ENCODE results near the gene PLEKHA5.
"Not testable (repeated sequence)": the region's sequence is repeated elsewhere in the genome, so short reads cannot be mapped to it uniquely, and the experiment has no call there.

The PLEKHA5 gene

DNA sequence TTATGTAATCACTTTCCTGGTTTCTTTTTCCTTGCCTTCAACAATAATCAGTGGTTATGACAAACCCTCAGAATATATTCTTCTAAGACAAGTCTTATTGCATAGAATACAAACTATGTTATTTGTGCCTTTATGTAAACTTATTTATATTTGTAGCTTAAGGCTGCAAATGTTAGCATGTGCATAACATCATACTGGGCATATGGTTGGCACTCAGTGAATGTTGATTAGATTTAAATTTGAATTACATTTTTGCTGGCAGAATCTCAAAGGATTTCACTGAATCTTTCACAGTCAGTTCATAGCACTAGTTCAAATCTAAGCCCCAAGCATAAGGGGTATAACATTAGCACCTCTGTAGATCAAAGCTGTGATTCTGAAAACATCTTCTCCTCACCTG, 196.6 kb downstream of the PLEKHA5 start:
- DNase-seq, result no peak
- ATAC-seq, result no peak

DNA sequence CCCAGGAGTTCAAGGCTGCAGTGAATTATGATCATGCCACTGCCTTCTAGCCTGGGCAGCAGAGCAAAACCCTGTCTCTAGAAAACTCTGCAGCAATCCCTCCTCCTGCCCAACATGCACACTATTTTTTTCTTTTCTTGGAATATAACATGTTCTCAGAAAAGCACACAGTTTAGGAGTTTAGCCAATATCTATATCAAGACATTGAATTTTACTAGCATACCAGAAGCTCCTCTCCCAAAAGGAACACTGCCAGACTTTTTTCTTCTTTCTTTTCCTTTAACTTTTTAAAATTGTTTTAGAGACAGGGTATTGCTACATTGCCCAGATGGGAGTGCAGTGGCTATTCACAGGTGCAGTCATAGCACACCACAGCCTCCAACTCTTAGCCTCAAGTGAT, 202.7 kb downstream of the PLEKHA5 start:
- ATAC-seq (no peak), DNase-seq (no peak)

DNA sequence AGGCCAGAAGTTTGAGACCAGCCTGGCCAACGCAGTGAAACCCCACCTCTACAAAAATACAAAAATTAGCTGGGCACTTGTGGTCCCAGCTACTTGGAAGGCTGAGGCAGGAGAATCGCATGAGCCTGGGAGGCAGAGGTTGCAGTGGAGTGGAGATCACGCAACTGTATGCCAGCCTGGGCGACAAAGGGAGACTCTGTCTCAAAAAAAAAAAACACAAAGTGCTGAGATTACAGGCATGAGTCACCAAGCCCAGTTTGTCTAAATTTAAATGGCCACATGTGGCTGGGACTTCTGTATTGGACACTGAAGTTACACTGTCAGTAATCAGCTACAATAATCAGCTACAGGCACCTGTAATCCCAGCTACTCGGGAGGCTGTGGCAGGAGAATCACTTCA, 208.9 kb downstream of the PLEKHA5 start:
- DNase-seq (no peak), ATAC-seq (no peak)

DNA sequence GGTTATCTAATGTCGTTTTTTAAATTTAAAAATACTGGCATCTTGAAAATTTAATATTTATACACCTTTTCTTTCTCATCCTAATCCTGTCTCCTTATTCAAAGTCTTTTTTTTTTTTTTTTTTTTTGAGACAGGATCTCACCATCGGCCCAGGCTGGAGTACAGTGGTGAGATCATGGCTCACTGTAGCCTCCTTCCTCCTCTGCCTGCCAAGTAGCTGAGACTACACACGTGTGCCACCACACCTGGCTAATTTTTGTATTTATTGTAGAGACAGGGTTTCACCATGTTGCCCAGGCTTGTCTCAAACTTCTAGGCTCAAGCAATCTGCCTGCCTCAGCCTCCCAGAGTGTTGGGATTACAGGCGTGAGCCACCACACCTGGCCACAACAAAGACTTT, 221.3 kb downstream of the PLEKHA5 start:
- ATAC-seq, DNase-seq: not testable (repeated sequence)

DNA sequence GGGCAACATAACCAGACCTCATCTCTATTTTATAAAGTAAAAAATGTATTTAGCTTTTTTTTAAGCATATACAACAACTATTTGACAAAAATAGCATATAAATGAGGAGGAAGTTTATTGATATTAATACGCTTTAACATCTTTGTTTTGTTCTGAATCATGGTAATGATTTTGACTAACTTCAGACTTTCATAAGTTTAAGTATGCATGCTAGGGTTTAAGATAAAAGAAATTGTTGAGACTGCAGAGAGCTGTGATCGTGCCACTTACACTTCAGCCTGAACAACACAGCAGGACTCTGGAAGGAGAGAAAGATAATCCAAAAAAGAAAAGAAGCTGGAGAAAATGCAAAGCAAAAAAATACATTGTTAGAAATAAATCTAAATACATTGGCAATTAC, 221.8 kb downstream of the PLEKHA5 start:
- DNase-seq, result no peak
- ATAC-seq, result no peak

DNA sequence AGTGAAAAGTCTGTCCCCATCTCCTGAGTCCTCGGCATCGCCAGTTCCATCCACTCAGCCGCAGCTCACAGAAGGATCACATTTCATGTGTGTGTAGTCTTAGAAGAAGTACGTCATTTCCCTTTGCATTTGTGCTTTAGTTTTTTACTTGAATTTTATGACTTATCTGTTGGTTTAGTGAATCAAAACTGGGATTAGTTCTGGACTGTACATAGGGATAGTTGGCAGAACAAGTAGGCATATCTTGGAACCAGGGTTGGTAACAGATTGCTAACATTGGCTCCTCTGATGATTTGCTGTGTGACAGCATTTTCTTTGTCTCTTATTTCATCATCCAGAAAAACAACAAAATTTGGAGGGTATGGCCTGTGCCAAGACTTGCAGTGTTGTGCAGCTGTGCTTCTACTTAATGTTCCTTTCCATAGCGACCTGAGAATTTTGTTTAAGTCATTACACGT, 240.2 kb downstream of the PLEKHA5 start:
- no peak for DNase-seq
- no peak for ATAC-seq

GRCh38 chr12:19373586-19373985, 244.1 kb downstream of the PLEKHA5 start:
- ATAC-seq (no peak), DNase-seq (no peak)

GRCh38 chr12:19375888-19376287, 246.4 kb downstream of the PLEKHA5 start:
- ATAC-seq (no peak), DNase-seq (no peak)

- DNase-seq (no peak), ATAC-seq (no peak)
These were observed 247.2 kb downstream of the PLEKHA5 start for GRCh38 chr12:19376691-19377090.

GRCh38 chr12:19382111-19382526, 252.6 kb downstream of the PLEKHA5 start:
- DNase-seq (peak; percentile 50), ATAC-seq (peak; percentile 95)

DNA sequence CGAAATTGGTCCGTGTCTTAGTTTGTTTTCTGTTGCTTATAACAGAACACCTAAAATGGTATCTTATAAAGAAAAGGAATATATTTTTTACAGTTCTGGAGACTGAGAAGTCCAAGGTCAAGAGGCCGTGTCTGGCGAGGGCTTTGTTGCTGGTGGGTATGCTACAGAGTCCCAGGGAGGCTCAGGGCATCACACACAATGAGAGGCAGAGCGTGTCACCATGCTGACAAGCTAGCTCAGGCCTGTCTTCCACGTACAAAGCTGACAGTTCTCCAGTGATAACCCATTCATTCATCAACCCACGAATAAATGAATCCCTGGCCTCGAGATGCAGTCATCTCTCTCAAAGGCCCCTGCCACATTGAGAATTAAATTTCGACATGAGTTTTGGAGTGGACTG, 253.0 kb downstream of the PLEKHA5 start:
- DNase-seq, result no peak
- no peak for ATAC-seq

DNA sequence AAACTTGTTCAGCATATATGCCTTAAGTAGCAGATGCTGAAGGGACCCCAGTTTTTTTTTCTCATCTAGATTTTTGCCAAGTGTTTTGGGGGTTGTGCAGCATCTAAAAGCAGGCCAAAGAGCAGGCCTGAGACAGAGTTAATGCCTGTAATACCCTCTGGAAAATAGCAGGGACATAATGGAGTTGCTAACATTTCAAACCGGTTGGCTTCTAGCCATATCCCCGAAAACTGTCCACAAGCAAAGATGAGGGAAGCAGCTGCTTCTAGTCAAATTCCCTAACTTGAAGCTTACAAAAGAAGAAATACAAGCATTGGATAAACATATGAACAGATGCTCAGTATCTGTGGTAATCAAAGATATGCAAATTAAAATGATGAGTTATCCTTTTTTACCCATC, 257.6 kb downstream of the PLEKHA5 start:
- DNase-seq, result no peak
- no peak for ATAC-seq

GRCh38 chr12:19388131-19388549, 258.6 kb downstream of the PLEKHA5 start:
- no peak for ATAC-seq

DNA sequence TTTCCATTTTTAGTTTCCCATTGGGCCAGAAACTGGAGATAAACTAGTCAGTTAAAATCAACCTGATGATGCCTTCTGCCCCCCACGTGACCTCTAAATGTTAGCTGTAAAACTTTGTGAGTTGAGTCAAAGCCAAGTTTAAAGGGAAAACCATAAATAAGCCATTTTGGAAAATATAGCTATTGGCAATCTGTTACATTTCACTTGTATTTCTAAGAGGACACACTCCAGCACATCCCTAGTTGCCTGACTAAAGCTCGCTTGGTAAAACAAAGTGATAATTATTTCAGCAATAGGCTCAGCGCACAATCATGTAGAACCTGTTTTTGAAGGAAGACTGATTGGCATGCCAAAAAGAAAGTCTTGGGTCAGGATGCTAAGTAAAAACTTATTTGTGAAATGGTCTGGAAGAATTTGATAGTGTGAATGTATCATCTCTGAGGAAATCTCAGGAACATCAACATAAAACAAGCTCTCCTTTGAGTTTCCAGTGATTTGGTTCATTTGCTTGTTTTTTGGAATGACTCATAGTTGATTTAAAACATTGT, 260.6 kb downstream of the PLEKHA5 start:
- DNase-seq (no peak), ATAC-seq (no peak)

More at GRCh38 chr12:19388131-19388549, 258.6 kb downstream of the PLEKHA5 start:
- DNase-seq, result no peak

DNA sequence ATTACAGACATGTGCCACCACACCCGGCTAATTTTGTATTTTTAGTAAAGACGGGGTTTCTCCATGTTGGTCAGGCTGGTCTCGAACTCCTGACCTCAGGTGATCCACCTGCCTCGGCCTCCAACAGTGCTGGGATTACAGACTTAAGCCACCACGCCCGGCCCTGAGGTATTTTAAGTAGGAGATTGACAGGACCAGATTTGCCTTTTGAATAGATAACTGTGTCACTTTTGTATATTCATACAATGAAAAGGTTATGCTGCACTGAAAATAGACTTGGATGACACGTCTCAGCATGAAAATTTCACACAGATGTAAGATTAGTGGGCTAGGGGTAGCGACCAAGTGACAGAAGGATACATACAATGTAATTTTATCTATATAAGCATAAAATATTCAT, 263.1 kb downstream of the PLEKHA5 start:
- not testable (repeated sequence) for ATAC-seq

DNA sequence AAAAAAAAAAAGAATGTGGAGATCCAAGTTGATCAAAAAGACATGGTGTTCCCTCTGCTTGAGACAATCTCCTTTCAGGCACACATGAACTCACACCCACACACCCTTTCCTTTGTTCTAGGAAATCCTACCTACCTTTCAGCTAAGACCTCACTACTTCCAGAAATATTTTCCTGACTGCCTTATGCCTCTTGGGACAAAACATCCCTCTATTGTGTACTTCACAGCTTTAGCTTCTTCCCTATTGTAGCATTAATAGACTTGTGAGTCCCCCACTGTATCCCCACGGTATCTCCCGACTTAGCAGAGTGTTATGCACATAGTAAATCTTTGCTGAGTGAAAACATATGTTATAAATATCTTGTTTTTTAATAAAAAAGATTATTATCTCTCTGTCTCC, 264.9 kb downstream of the PLEKHA5 start:
- no peak for DNase-seq
- ATAC-seq, result no peak

More for the DNA sequence above, 263.1 kb downstream of the PLEKHA5 start:
- not testable (repeated sequence) for DNase-seq

GRCh38 chr12:19397534-19397933, 268.0 kb downstream of the PLEKHA5 start:
- DNase-seq, result no peak
- ATAC-seq, result no peak

- DNase-seq (no peak), ATAC-seq (no peak)
These were observed 269.1 kb downstream of the PLEKHA5 start for GRCh38 chr12:19398376-19399363.

DNA sequence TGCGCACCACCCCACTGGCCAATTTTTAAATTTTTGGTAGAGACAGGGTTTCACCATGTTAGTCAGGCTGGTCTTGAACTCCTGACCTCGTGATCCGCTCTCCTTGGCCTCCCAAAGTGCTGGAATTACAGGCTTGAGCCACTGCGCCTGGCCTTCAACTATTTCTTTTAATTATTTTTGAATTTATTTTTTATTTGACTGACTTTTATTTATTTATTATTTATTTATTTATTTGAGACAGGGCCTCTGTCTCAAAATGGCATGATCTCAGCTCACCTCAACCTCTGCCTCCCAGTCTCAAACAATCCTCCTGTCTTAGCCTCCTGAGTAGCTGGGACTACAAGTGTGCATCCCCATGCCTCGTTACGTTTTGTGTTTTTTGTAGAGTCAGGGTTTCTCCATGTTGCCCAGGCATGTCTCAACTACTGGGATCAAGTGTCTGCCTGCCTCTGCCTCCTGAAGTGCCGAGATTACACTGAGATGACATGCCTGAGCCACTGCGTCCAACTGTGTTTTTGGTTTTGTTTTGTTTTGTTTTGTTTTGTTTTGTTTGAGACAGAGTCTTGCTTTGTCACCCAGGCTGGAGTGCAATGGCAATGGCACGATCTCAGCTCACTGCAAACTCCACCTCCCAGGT, 271.2 kb downstream of the PLEKHA5 start:
- DNase-seq, ATAC-seq: not testable (repeated sequence)

GRCh38 chr12:19402211-19402610, 272.7 kb downstream of the PLEKHA5 start:
- no peak for DNase-seq
- no peak for ATAC-seq

- ATAC-seq (no peak), DNase-seq (no peak)
These were observed 273.4 kb downstream of the PLEKHA5 start for GRCh38 chr12:19402743-19403431.

DNA sequence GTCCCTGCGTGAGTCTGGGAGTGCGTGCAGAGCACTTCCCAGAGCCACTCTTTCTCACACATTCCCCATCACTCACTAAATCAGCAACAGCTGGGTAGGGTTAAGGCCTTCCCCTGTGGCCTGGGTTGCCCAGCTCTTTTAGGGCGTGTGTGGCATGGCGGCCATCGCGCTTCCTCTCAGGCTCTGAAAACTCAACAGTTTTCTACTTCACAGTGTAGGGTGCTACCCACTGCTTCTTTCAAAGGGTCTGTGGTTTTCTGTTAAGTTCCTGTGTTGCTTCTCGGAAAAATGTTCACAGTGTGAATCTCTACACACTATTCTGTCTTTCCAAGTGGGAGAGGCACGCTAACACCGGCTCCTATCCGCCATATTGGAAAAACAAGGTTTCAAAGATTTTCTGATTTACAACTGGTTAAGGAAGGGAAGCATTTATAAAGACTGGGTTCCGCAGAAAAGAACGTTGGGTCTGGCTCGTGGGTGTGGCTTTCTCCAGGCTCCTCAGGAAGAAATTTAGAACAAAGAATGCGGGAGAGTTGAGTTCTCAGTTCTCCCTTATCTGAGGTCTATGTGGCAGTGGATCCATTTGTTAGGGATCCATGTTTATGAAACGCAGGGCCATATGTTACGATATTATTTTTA, 274.8 kb downstream of the PLEKHA5 start:
- DNase-seq (peak; percentile 15), ATAC-seq (peak; percentile 28)
